ENCODE data around the gene NAP1L4. TPM values are rescaled to one million over a fixed set of nuclear protein-coding genes. Genes with fewer than 3 reads are reported as not detected.

The NAP1L4 gene
- total and polyA plus RNA-seq, 2 of the 8 experiments (the other 6 are each of a cell fraction or from before 2014, with no cell fraction given): 75.8 to 194 TPM

DNA sequence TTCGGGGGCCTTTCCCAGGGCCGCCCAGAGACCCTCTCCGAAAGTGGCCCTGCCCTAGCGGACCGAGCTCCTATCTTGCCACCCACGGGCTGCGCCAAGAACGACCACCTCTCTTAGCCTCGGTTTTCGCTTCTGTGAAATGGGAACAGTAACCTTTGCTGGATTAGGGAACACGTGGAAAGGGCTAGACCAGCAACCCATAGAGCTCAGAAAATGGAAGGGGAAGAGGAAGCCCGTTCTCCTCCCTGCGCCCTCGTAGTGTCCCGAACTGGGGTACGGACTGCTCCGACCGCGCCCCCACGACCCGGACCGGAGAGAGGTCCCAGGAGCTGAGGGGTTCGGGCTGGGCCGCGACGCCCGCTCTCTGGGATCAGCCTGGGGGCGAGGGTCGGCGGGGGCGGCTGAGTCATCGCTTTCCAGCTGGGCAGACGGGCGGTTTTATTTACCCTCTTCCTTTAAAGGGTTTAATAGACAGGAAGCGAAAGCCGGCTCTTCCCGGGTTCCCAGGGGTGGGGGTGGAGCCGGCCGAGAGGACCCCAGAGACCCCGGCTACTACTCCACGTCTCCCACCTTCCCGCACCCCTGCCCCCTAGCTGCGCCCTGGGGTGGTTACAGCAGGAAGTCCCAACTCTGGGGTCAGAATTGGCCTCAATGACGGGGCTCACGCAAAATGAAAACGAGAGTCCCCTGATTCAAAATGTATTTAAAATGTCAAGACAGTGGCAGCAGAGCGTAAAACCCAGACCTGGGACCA, 62.0 kb downstream of the NAP1L4 start (continued):
- TF ChIP-seq RBBP5 (IDR thresholded peaks at IDR 0.05; ENCODE audit: borderline replicate concordance, low read depth, low read length) (no peak), SP4 (IDR thresholded peaks at IDR 0.05; ENCODE audit: low read length) (no peak), CHD2 (IDR thresholded peaks at IDR 0.05; ENCODE audit: low read length) (no peak), E2F6 (IDR thresholded peaks at IDR 0.05) (peak; percentile 31; the same call in 1 of the 2 replicates), KDM4A (IDR thresholded peaks at IDR 0.05; ENCODE audit: low read depth, low read length, severe bottlenecking) (peak; percentile 70), PHF8 (conservative IDR thresholded peaks at IDR 0.05; ENCODE audit: low read depth, low read length) (0 out of 2 replicates have a peak, but pooled peaks have one; percentile 27), JUND (IDR thresholded peaks at IDR 0.05; ENCODE audit: low read length) (peak; percentile 89), SIN3A (conservative IDR thresholded peaks at IDR 0.05 in 1 of 2, IDR thresholded peaks at IDR 0.05 in 1 of 2; ENCODE audit: low read depth in 1 of 2, low read length in 2 of 2) (0 out of 4 replicates have a peak, but pooled peaks of 1 of the 2 experiments have one; percentile 24), EGR1 (IDR thresholded peaks at IDR 0.05; ENCODE audit: borderline replicate concordance, low read depth, low read length) (peak; percentile 85; the same call in 1 of the 2 replicates)
- TF ChIP-seq, protein P1, sequence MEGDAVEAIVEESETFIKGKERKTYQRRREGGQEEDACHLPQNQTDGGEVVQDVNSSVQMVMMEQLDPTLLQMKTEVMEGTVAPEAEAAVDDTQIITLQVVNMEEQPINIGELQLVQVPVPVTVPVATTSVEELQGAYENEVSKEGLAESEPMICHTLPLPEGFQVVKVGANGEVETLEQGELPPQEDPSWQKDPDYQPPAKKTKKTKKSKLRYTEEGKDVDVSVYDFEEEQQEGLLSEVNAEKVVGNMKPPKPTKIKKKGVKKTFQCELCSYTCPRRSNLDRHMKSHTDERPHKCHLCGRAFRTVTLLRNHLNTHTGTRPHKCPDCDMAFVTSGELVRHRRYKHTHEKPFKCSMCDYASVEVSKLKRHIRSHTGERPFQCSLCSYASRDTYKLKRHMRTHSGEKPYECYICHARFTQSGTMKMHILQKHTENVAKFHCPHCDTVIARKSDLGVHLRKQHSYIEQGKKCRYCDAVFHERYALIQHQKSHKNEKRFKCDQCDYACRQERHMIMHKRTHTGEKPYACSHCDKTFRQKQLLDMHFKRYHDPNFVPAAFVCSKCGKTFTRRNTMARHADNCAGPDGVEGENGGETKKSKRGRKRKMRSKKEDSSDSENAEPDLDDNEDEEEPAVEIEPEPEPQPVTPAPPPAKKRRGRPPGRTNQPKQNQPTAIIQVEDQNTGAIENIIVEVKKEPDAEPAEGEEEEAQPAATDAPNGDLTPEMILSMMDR (IDR thresholded peaks at IDR 0.05; ENCODE audit: control extremely low read depth in 1 of 3, insufficient read depth in 1 of 3, low read depth in 1 of 3, low read length in 3 of 3): peak in 1 of 3 experiments; percentile 20; a peak in 1 of 4 replicates

Measured in H1 (cell line).